Ishikawa (cell line): ENCODE data around the gene HMGCLL1.

Experiments used
- CEBPB ChIP-seq: IDR thresholded peaks from 2 replicates; pipeline ENCODE4 v1.6.1; 2012
- CREB1 ChIP-seq: IDR thresholded peaks from 2 replicates; pipeline ENCODE4 v1.6.1; 2012; ENCODE audit warnings: low read depth
- EGR1 ChIP-seq: IDR thresholded peaks from 2 replicates; pipeline ENCODE4 v1.6.1; 2012
- EP300 ChIP-seq: IDR thresholded peaks from 2 replicates; pipeline ENCODE4 v1.6.1; 2012; ENCODE audit warnings: borderline replicate concordance
- FOXM1 ChIP-seq: IDR thresholded peaks from 2 replicates; pipeline ENCODE4 v1.6.1; 2012; ENCODE audit warnings: low read depth, borderline replicate concordance
- MAX ChIP-seq: IDR thresholded peaks from 2 replicates; pipeline ENCODE4 v1.6.1; 2012
- NFIC ChIP-seq: IDR thresholded peaks from 2 replicates; pipeline ENCODE4 v1.6.1; 2012
- RAD21 ChIP-seq: IDR thresholded peaks from 2 replicates; pipeline ENCODE4 v1.6.1; 2012; ENCODE audit warnings: low read depth
- REST ChIP-seq: IDR thresholded peaks from 2 replicates; pipeline ENCODE4 v1.6.1; 2012; ENCODE audit warnings: low read depth, mild to moderate bottlenecking
- TAF1 ChIP-seq: IDR thresholded peaks from 2 replicates; pipeline ENCODE4 v1.6.1; 2012; ENCODE audit warnings: low read depth, mild to moderate bottlenecking
- TCF12 ChIP-seq: IDR thresholded peaks from 2 replicates; pipeline ENCODE4 v1.6.1; 2012; ENCODE audit warnings: low read depth
- TEAD4 ChIP-seq: IDR thresholded peaks from 2 replicates; pipeline ENCODE4 v1.6.1; 2012
- USF1 ChIP-seq: IDR thresholded peaks from 2 replicates; pipeline ENCODE4 v1.6.1; 2012
- YY1 ChIP-seq: IDR thresholded peaks from 2 replicates; pipeline ENCODE4 v1.6.1; 2012; ENCODE audit warnings: low read depth

HMGCLL1 gene

DNA sequence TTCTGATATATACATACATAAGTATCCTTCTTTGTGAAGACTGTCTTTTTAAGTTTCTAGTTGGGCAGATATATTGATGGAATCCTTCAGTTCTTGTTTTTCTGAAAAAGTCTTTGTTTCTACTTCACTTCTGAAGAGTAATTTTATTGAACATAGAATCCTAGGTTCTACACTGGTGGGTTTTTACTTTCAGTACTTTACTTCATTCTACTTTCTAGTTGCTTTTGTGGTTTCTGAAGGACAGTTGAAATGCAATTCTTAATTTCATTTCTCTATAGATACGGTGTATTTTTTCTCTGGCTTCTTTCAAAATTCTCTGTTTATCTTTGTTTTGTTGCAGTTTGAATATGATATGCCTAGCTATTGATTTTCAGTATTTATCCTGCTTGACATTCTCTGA, 105.3 kb downstream of the HMGCLL1 start:
- no peak for TF ChIP-seq EP300
- no peak for TF ChIP-seq MAX
- no peak for TF ChIP-seq USF1
- TF ChIP-seq TEAD4 = no peak
- no peak for TF ChIP-seq FOXM1
- TF ChIP-seq YY1 = no peak
- no peak for TF ChIP-seq REST
- no peak for TF ChIP-seq RAD21
- TF ChIP-seq EGR1 = no peak
- no peak for TF ChIP-seq CREB1
- no peak for TF ChIP-seq TCF12

- TF ChIP-seq CEBPB (no peak), NFIC (no peak), CREB1 (no peak), TEAD4 (no peak), TAF1 (no peak), USF1 (no peak)
These were observed 109.0 kb downstream of the HMGCLL1 start for GRCh38 chr6:55469951-55470366.

DNA sequence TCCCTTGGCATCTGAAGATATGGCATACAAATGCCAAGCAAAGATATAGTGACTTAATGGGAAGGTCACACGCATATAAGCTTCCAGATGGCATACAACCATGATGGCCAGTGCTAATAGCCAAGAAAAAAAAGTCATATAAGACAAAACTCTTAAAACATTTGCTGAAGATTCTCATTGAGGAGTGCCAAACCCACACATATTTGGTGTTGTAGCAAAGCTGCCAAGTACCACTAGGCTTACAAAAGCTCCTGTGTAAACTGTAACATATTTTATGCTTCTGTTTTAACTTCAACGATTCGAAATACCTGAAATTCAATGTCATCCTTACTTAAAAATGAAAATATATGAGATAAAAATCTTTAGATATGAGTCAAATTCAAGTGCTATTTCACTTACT, 123.0 kb downstream of the HMGCLL1 start:
- TF ChIP-seq EP300 (no peak), TAF1 (no peak), YY1 (no peak), RAD21 (no peak), TEAD4 (no peak), USF1 (no peak), REST (no peak)

DNA sequence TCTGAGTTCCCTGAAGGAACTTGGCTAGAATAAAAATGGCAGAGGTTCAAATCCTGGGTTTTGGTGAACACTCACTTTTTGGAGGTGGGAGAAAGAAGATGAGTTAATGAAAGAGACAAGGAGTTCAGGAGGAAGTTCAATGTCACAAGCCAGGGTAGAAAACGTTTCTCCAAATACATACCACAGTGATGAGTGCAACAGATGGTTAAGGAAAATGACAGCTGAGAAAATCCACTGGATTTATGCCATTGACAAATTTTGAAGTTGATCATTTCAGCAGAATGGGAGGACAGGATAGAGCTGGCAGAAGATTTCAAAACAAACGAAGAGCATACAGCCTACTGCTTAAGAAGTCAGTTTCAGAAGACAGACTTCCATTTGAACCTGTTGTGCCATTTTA, 129.0 kb downstream of the HMGCLL1 start:
- TF ChIP-seq TAF1 (no peak), TEAD4 (no peak), REST (no peak), CEBPB (no peak), TCF12 (no peak), CREB1 (no peak), MAX (no peak), FOXM1 (no peak), EGR1 (no peak), NFIC (no peak)

- TF ChIP-seq RAD21 (peak; percentile 38; the same call in 1 of the 2 replicates), REST (no peak)
These were observed 129.8 kb downstream of the HMGCLL1 start for GRCh38 chr6:55449225-55449624.
